ENCODE data around the gene ADAM23.

DNA sequence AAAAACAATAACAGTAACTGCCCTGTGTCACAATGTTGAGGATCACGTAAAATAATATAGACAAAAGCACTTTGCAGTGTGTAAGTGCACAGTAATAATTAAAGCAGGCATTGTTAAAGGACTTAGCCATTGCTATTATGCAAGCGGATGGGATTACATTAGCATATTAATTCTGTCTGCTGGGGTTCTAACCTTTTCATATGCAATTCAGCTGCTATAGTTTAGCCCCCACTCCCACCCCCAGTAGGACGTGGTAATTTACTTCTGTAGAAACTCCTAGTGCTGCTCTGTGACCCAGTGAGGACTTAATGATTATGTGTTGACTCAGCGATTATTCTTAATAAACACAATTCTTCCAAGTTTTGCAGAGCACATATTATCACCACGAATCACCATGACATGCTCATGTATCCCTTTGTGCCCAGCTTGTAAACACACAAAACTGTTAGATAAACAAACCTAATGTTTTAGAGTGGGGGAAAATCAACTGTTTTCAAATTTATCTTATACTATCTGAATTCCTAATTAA is 5.1 kb upstream of the ADAM23 start:
- TF ChIP-seq, protein P1, sequence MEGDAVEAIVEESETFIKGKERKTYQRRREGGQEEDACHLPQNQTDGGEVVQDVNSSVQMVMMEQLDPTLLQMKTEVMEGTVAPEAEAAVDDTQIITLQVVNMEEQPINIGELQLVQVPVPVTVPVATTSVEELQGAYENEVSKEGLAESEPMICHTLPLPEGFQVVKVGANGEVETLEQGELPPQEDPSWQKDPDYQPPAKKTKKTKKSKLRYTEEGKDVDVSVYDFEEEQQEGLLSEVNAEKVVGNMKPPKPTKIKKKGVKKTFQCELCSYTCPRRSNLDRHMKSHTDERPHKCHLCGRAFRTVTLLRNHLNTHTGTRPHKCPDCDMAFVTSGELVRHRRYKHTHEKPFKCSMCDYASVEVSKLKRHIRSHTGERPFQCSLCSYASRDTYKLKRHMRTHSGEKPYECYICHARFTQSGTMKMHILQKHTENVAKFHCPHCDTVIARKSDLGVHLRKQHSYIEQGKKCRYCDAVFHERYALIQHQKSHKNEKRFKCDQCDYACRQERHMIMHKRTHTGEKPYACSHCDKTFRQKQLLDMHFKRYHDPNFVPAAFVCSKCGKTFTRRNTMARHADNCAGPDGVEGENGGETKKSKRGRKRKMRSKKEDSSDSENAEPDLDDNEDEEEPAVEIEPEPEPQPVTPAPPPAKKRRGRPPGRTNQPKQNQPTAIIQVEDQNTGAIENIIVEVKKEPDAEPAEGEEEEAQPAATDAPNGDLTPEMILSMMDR (IDR thresholded peaks at IDR 0.05): no peak
- TF ChIP-seq POLR2A (IDR thresholded peaks at IDR 0.05): no peak

Data from body of pancreas (tissue), 4 donors.